NCI-H128 (cell line): ENCODE measurements around the gene IDH3G.
"Not testable (repeated sequence)": the region's sequence is repeated elsewhere in the genome, so short reads cannot be mapped to it uniquely, and the experiment has no call there.

Source experiments
- DNase-seq: peaks from one replicate; lab custom pipeline; 2025; ENCODE audit not compliant: unreplicated experiment; lab: John Stamatoyannopoulos, UW

The IDH3G gene

GRCh38 chrX:153763298-153763932, 30.8 kb downstream of the IDH3G start:
- DNase-seq = no peak

- DNase-seq = no peak
These were observed 31.5 kb downstream of the IDH3G start for GRCh38 chrX:153762626-153763173.

GRCh38 chrX:153761863-153762262, 32.3 kb downstream of the IDH3G start:
- no peak for DNase-seq

- no peak for DNase-seq
These were observed 39.0 kb downstream of the IDH3G start for GRCh38 chrX:153755136-153755535.

- DNase-seq = no peak
These were observed 43.9 kb downstream of the IDH3G start for GRCh38 chrX:153750127-153750774.

- not testable (repeated sequence) for DNase-seq
These were observed 45.2 kb downstream of the IDH3G start for GRCh38 chrX:153749017-153749416.

GRCh38 chrX:153746991-153747390, 47.2 kb downstream of the IDH3G start:
- not testable (repeated sequence) for DNase-seq

GRCh38 chrX:153746359-153746758, 47.8 kb downstream of the IDH3G start:
- DNase-seq = no peak

GRCh38 chrX:153745067-153745433, 49.1 kb downstream of the IDH3G start:
- DNase-seq = not testable (repeated sequence)

- no peak for DNase-seq
These were observed 49.7 kb downstream of the IDH3G start for GRCh38 chrX:153744210-153745066.

- not testable (repeated sequence) for DNase-seq
These were observed 50.5 kb downstream of the IDH3G start for GRCh38 chrX:153743468-153744209.

- not testable (repeated sequence) for DNase-seq
These were observed 51.2 kb downstream of the IDH3G start for GRCh38 chrX:153742796-153743467.

GRCh38 chrX:153742111-153742510, 52.1 kb downstream of the IDH3G start:
- DNase-seq = not testable (repeated sequence)

GRCh38 chrX:153741446-153741845, 52.7 kb downstream of the IDH3G start:
- no peak for DNase-seq

- no peak for DNase-seq
These were observed 53.4 kb downstream of the IDH3G start for GRCh38 chrX:153740631-153741222.

GRCh38 chrX:153739754-153740486, 54.3 kb downstream of the IDH3G start:
- no peak for DNase-seq

GRCh38 chrX:153738056-153738605, 56.0 kb downstream of the IDH3G start:
- DNase-seq = no peak

- DNase-seq = no peak
These were observed 57.2 kb downstream of the IDH3G start for GRCh38 chrX:153736871-153737441.
